ENCODE measurements around the gene FGF18. TPM values are rescaled to one million over a fixed set of nuclear protein-coding genes. Genes with fewer than 3 reads are reported as not detected.

FGF18 gene
- total and polyA plus RNA-seq, 9 of the 15 experiments (the other 6 are each of a cell fraction or from before 2014, with no cell fraction given), result 0.05 to 0.18 (median 0.11) TPM; not detected in 6

- Histone ChIP-seq H3K9me3 (replicated peaks; ENCODE audit: control insufficient read depth, insufficient read depth, low read depth, low read length) (no peaks in the 10 kb centered on the region), H4K20me1 (replicated peaks; ENCODE audit: control insufficient read depth, insufficient read depth, low read length) (peaks cover 13% of the 10 kb centered on the region; the same call in 1 of the 2 replicates), H3K27ac (ENCODE audit: extremely low read depth, low read depth, low read length) (no peak overlapping the region), H3K4me2 (ENCODE audit: insufficient read depth, low read length) (no peak overlapping the region), H3K9me1 (ENCODE audit: control insufficient read depth, insufficient read depth, low read length) (no peaks in the 10 kb centered on the region), H2AFZ (ENCODE audit: low read depth, low read length) (no peak overlapping the region), H3K4me3 (no peak overlapping the region), H3K36me3 (ENCODE audit: control insufficient read depth, insufficient read depth, low read length) (peaks cover 33% of the 10 kb centered on the region), H3K79me2 (ENCODE audit: control insufficient read depth, insufficient read depth, low read length) (0 out of 3 replicates have a peak, but pooled peaks cover 3% of the 10 kb centered on the region), H3K4me1 (replicated peaks in 1 of 2; ENCODE audit: control insufficient read depth in 2 of 2, insufficient read depth in 2 of 2, low read length in 2 of 2) (peaks cover 9 to 15% of the 10 kb centered on the region in 2 experiments; a peak in 3 of 5 replicates), H3K27me3 (ENCODE audit: control insufficient read depth in 2 of 2, insufficient read depth in 2 of 2, low read length in 2 of 2) (no peaks in the 10 kb centered on the region), H3K9ac (ENCODE audit: insufficient read depth in 1 of 2, low read depth in 2 of 2, low read length in 2 of 2) (no peak overlapping the region)
- FAIRE-seq, result no peak
- WGBS (ENCODE audit: insufficient coverage, low coverage, missing lambda C conversion rate), result 44% methylated on average over 9 of the region's 9 CpGs
- CTCF ChIA-PET (ENCODE audit: low intra/inter-chr PET ratio), result no interaction called here
- intact Hi-C loops (cut with micrococcal nuclease) (loop anchor here (5.0 kb wide), 3 partner anchors 67 to 637 kb away; no protein-coding TSS in a partner anchor), in situ Hi-C loops (cut with MboI) (loop anchor here (5.0 to 10.0 kb wide), 2 partner anchors 492 to 620 kb away; no protein-coding TSS in a partner anchor)
- no peak for ATAC-seq
- POLR2A ChIA-PET, result interaction anchor here (0.6 to 1.3 kb wide), 5 partner anchors 26 to 955 kb away, joined by 3 to 5 read pairs (median 3); no protein-coding TSS in a partner anchor
- TF ChIP-seq ZNF212 (CRISPR knock-in tag; IDR thresholded peaks at IDR 0.05) (no peak), NFIC (IDR thresholded peaks at IDR 0.05) (peak; percentile 49; the same call in 1 of the 2 replicates)
- DNase-seq (ENCODE audit: extremely low read depth in 1 of 4, low spot score in 3 of 4), result no peak
- BruUV-seq (replicated peaks), result no TSS peak
Measured at GRCh38 chr5:171415115-171415730, 4.2 kb upstream of the FGF18 start.

GRCh38 chr5:171416160-171417049 is 3.0 kb upstream of the FGF18 start:
- Histone ChIP-seq H3K4me1 (replicated peaks in 1 of 2; ENCODE audit: control insufficient read depth in 2 of 2, insufficient read depth in 2 of 2, low read length in 2 of 2) (peaks cover 9 to 15% of the 10 kb centered on the region in 2 experiments; a peak in 3 of 5 replicates), H3K36me3 (ENCODE audit: control insufficient read depth, insufficient read depth, low read length) (peaks cover 22% of the 10 kb centered on the region), H3K27ac (ENCODE audit: extremely low read depth, low read depth, low read length) (no peak overlapping the region), H3K9ac (ENCODE audit: insufficient read depth in 1 of 2, low read depth in 2 of 2, low read length in 2 of 2) (no peak overlapping the region), H3K4me3 (no peak overlapping the region), H3K9me1 (ENCODE audit: control insufficient read depth, insufficient read depth, low read length) (no peaks in the 10 kb centered on the region), H4K20me1 (replicated peaks; ENCODE audit: control insufficient read depth, insufficient read depth, low read length) (peaks cover 13% of the 10 kb centered on the region; the same call in 1 of the 2 replicates), H3K4me2 (ENCODE audit: insufficient read depth, low read length) (no peak overlapping the region), H3K9me3 (replicated peaks; ENCODE audit: control insufficient read depth, insufficient read depth, low read depth, low read length) (no peaks in the 10 kb centered on the region), H3K79me2 (ENCODE audit: control insufficient read depth, insufficient read depth, low read length) (no peaks in the 10 kb centered on the region), H3K27me3 (ENCODE audit: control insufficient read depth in 2 of 2, insufficient read depth in 2 of 2, low read length in 2 of 2) (no peaks in the 10 kb centered on the region), H2AFZ (ENCODE audit: low read depth, low read length) (no peak overlapping the region)
- ATAC-seq, result no peak
- DNase-seq (ENCODE audit: extremely low read depth in 1 of 4, low spot score in 3 of 4), result no peak
- CTCF ChIA-PET (ENCODE audit: low intra/inter-chr PET ratio), result no interaction called here
- POLR2A ChIA-PET, result no interaction called here
- TF ChIP-seq ZNF212 (CRISPR knock-in tag; IDR thresholded peaks at IDR 0.05) (no peak), MXD1 (CRISPR knock-in tag; IDR thresholded peaks at IDR 0.05; ENCODE audit: borderline replicate concordance, poor library complexity, severe bottlenecking) (no peak), FOXP1 (CRISPR knock-in tag; IDR thresholded peaks at IDR 0.05) (no peak), BCL6 (CRISPR knock-in tag; IDR thresholded peaks at IDR 0.05) (no peak), SP2 (IDR thresholded peaks at IDR 0.05; ENCODE audit: extremely low read depth, low read depth, low read length, poor library complexity, severe bottlenecking) (no peak)
- in situ Hi-C loops (cut with MboI), result loop anchor here (5.0 to 10.0 kb wide), 2 partner anchors 491 to 618 kb away; no protein-coding TSS in a partner anchor
- WGBS (ENCODE audit: insufficient coverage, low coverage, missing lambda C conversion rate), result 66% methylated on average over 11 of the region's 11 CpGs
- intact Hi-C loops (cut with micrococcal nuclease), result loop anchor here (5.0 kb wide), 3 partner anchors 66 to 636 kb away; no protein-coding TSS in a partner anchor
- FAIRE-seq, result no peak
- TSS peak; percentile 12 for BruUV-seq (replicated peaks)
